Ovary (tissue), 3 donors: ENCODE data around the gene BCL2L15.

Source experiments
- CTCF ChIP-seq, 3 donors: fragments of 450-650 bp in 2 of 3; fragments of 200-600 bp in 1 of 3; IDR thresholded peaks; one replicate each; pipeline versions ENCODE4 v1.5.1 to v1.8.0; 2016 to 2022; ENCODE audit warnings: antibody characterized with exemption in 3 of 3, mild to moderate bottlenecking in 1 of 3
- EP300 ChIP-seq: sonication (generic); formaldehyde crosslinking; IDR thresholded peaks from one replicate; pipeline ENCODE4 v1.6.1; 2017; ENCODE audit warnings: antibody characterized with exemption
- POLR2A ChIP-seq: fragments of 450-650 bp; IDR thresholded peaks from one replicate; pipeline ENCODE4 v1.6.1; 2017; ENCODE audit warnings: antibody characterized with exemption, mild to moderate bottlenecking, moderate library complexity
- donor health status: DM: no; HTN: no; CAD: no.

- TF ChIP-seq CTCF (IDR thresholded peaks at IDR 0.05): no peak
- TF ChIP-seq POLR2A: no peak
- TF ChIP-seq EP300: no peak
Measured at GRCh38 chr1:113922957-113923356, 35.6 kb upstream of the BCL2L15 start.
